CD14-positive monocyte (primary cell): ENCODE results near the gene TMEM175. TPM values are rescaled to one million over a fixed set of nuclear protein-coding genes. Genes with fewer than 3 reads are reported as not detected.

Experiments
- DNase-seq, 3 donors: peaks; one replicate each; pipeline ENCODE4 v3.0.0-alpha.2; 2011 to 2022
- H2AFZ ChIP-seq: 2 replicates; pipeline ENCODE4 v1.6.0; 2012; ENCODE audit warnings: mild to moderate bottlenecking, low read depth, low read length, inconsistent platforms; ENCODE audit not compliant: insufficient read depth, poor library complexity, severe bottlenecking
- H3K27ac ChIP-seq, 2 donors: 1 replicate in 1 of 2; 2 replicates in 1 of 2; pipeline ENCODE4 v1.5.1; 2012 to 2013; ENCODE audit warnings: low read length in 2 of 2, control low read depth in 1 of 2, inconsistent platforms in 1 of 2, low read depth in 1 of 2, mild to moderate bottlenecking in 1 of 2
- H3K27me3 ChIP-seq, 2 donors: one replicate each; pipeline versions ENCODE4 v1.6.0 to v1.6.1; 2011 to 2013; ENCODE audit warnings: low read length in 2 of 2; ENCODE audit not compliant: control insufficient read depth in 2 of 2, insufficient read depth in 2 of 2
- H3K36me3 ChIP-seq, 2 donors: replicated peaks in 1 of 2; 1 replicate in 1 of 2; 2 replicates in 1 of 2; pipeline versions ENCODE4 v1.5.1 to v1.6.1; 2012 to 2013; ENCODE audit warnings: low read length in 2 of 2, control low read depth in 1 of 2, inconsistent platforms in 1 of 2, mild to moderate bottlenecking in 1 of 2; ENCODE audit not compliant: insufficient read depth in 2 of 2, control insufficient read depth in 1 of 2
- H3K4me1 ChIP-seq, 2 donors: 1 replicate in 1 of 2; 2 replicates in 1 of 2; pipeline versions ENCODE4 v1.5.1 to v1.6.1; 2012 to 2013; ENCODE audit warnings: low read length in 2 of 2, control low read depth in 1 of 2, inconsistent platforms in 1 of 2, mild to moderate bottlenecking in 1 of 2, moderate library complexity in 1 of 2; ENCODE audit not compliant: insufficient read depth in 2 of 2, control insufficient read depth in 1 of 2
- H3K4me2 ChIP-seq: replicated peaks from 2 replicates; pipeline ENCODE3; 2012; ENCODE audit warnings: low read length, moderate library complexity, mild to moderate bottlenecking; ENCODE audit not compliant: poor library complexity, severe bottlenecking; ENCODE audit errors: extremely low read depth
- H3K4me3 ChIP-seq, 3 experiments: fragments of 200-600 bp in 1 of 3; sonication (generic) in 1 of 3; replicated peaks in 1 of 3; 1 replicate in 2 of 3; 2 replicates in 1 of 3; pipeline ENCODE4 v1.5.1; 2011 to 2013; ENCODE audit warnings: low read length in 3 of 3, mild to moderate bottlenecking in 3 of 3, control low read depth in 2 of 3, low read depth in 2 of 3, inconsistent platforms in 1 of 3, moderate library complexity in 1 of 3
- H3K79me2 ChIP-seq: 2 replicates; pipeline ENCODE4 v1.6.0; 2012; ENCODE audit warnings: mild to moderate bottlenecking, control low read depth, inconsistent platforms, low read length, moderate library complexity; ENCODE audit not compliant: insufficient read depth
- H3K9ac ChIP-seq: 2 replicates; pipeline ENCODE4 v1.6.0; 2017; ENCODE audit warnings: low read length, mild to moderate bottlenecking; ENCODE audit not compliant: insufficient read depth, poor library complexity, severe bottlenecking
- H3K9me3 ChIP-seq, 2 donors: replicated peaks in 1 of 2; 1 replicate in 1 of 2; 2 replicates in 1 of 2; pipeline versions ENCODE4 v1.5.1 to v1.6.1; 2012 to 2013; ENCODE audit warnings: low read length in 2 of 2, control low read depth in 1 of 2; ENCODE audit not compliant: control insufficient read depth in 1 of 2, insufficient read depth in 1 of 2
- H4K20me1 ChIP-seq: 2 replicates; pipeline ENCODE4 v1.6.0; 2012; ENCODE audit warnings: mild to moderate bottlenecking, low read length, control low read depth, moderate library complexity; ENCODE audit not compliant: insufficient read depth
- H3K27ac Mint-ChIP-seq, 7 donors: one replicate each; pipeline ENCODE4 v1.8.0; 2020; ENCODE audit warnings: mild to moderate bottlenecking in 7 of 7, mixed read lengths in 7 of 7, moderate library complexity in 6 of 7, inconsistent platforms in 2 of 7
- H3K27me3 Mint-ChIP-seq, 3 donors: one replicate each; pipeline ENCODE4 v1.8.0; 2021 to 2022; ENCODE audit warnings: low read depth in 3 of 3, mild to moderate bottlenecking in 3 of 3, mixed read lengths in 3 of 3, moderate library complexity in 3 of 3, inconsistent platforms in 1 of 3
- H3K36me3 Mint-ChIP-seq, 2 donors: one replicate each; pipeline ENCODE4 v1.8.0; 2020; ENCODE audit warnings: mixed read lengths in 2 of 2, inconsistent platforms in 1 of 2, mild to moderate bottlenecking in 1 of 2
- H3K4me1 Mint-ChIP-seq: one replicate; pipeline ENCODE4 v1.8.0; 2020; ENCODE audit warnings: mild to moderate bottlenecking, mixed read lengths
- H3K4me3 Mint-ChIP-seq, 2 donors: one replicate each; pipeline ENCODE4 v1.8.0; 2020; ENCODE audit warnings: mild to moderate bottlenecking in 2 of 2, mixed read lengths in 2 of 2, moderate library complexity in 1 of 2
- H3K9me3 Mint-ChIP-seq, 7 donors: one replicate each; pipeline ENCODE4 v1.8.0; 2020 to 2022; ENCODE audit warnings: mixed read lengths in 7 of 7, mild to moderate bottlenecking in 6 of 7, moderate library complexity in 6 of 7, inconsistent platforms in 2 of 7
- CTCF ChIP-seq: fragments of 200-600 bp; IDR thresholded peaks from one replicate; pipeline ENCODE4 v1.8.0; 2022; ENCODE audit warnings: antibody characterized with exemption, mild to moderate bottlenecking
- WGBS: methylation state at CpG from one replicate; pipeline ENCODE4 v1.1.5; 2013; ENCODE audit warnings: missing lambda C conversion rate; ENCODE audit not compliant: insufficient coverage; 5-methylcytosine and 5-hydroxymethylcytosine counted together
- intact Hi-C, 2 donors: fragments of 100-400 bp; cut with micrococcal nuclease; formaldehyde crosslinking; loops; one replicate each; pipeline versions ENCODE4 v1.15.0 to v1.15.1; 2023
- polyA plus RNA-seq, 3 donors: library from polyadenylated mRNA; depleted of rRNA in 1 of 3; unstranded in 2 of 3; stranded (reverse) in 1 of 3; fragments of 300-500 nt in 2 of 3; fragments of >200 nt in 1 of 3; fragmentation: Illumina TruSeq in 2 of 3; gene quantifications; 1 replicate in 2 of 3; 2 replicates in 1 of 3; pipeline ENCODE4 v1.2.3, GENCODE V29; 2012 to 2021

TMEM175 gene
- polyA plus RNA-seq, 3 donors: 18.9 to 216 (median 20.7) TPM

- H3K27ac Mint-ChIP-seq: no peak overlapping the region
- Histone ChIP-seq H3K4me1 (no peaks in the 10 kb centered on the region), H3K9ac (no peak overlapping the region), H3K4me3 (no peak overlapping the region), H3K9me3 (no peaks in the 10 kb centered on the region), H4K20me1 (peaks cover 22% of the 10 kb centered on the region), H3K36me3 (peaks cover 28 to 90% of the 10 kb centered on the region in 2 donors), H2AFZ (no peak overlapping the region), H3K4me2 (no peak overlapping the region), H3K79me2 (no peaks in the 10 kb centered on the region), H3K27ac (no peak overlapping the region), H3K27me3 (peaks cover 0 to 2% of the 10 kb centered on the region in 2 donors)
- DNase-seq: no peak
- H3K36me3 Mint-ChIP-seq: peaks cover 25 to 45% of the 10 kb centered on the region in 2 donors
- no peak for TF ChIP-seq CTCF
- no peaks in the 10 kb centered on the region for H3K9me3 Mint-ChIP-seq
- H3K4me1 Mint-ChIP-seq: no peaks in the 10 kb centered on the region
- H3K27me3 Mint-ChIP-seq: no peaks in the 10 kb centered on the region
- intact Hi-C loops: no loop called here
- no peak overlapping the region for H3K4me3 Mint-ChIP-seq
- WGBS: 94% methylated on average over 54 of the region's 54 CpGs
These were observed 30.3 kb downstream of the TMEM175 start for GRCh38 chr4:962231-963208.

GRCh38 chr4:963276-964225 lies 31.3 kb downstream of the TMEM175 start:
- no peaks in the 10 kb centered on the region for H3K4me1 Mint-ChIP-seq
- no peak overlapping the region for H3K4me3 Mint-ChIP-seq
- intact Hi-C loops: no loop called here
- no peaks in the 10 kb centered on the region for H3K9me3 Mint-ChIP-seq
- no peak for DNase-seq
- no peak for TF ChIP-seq CTCF
- peaks cover 0 to 8% of the 10 kb centered on the region in 2 donors for H3K27me3 ChIP-seq
- no peak overlapping the region for H3K27ac ChIP-seq
- 95% methylated on average over 28 of the region's 39 CpGs for WGBS
- H3K4me3 ChIP-seq: no peak overlapping the region
- H3K36me3 ChIP-seq: peaks cover 22 to 79% of the 10 kb centered on the region in 2 donors
- no peak overlapping the region for H2AFZ ChIP-seq
- no peak overlapping the region for H3K9ac ChIP-seq
- no peak overlapping the region for H3K4me2 ChIP-seq
- peaks cover 23% of the 10 kb centered on the region for H4K20me1 ChIP-seq
- no peaks in the 10 kb centered on the region for H3K4me1 ChIP-seq
- H3K9me3 ChIP-seq: no peaks in the 10 kb centered on the region
- H3K79me2 ChIP-seq: no peaks in the 10 kb centered on the region
- H3K27me3 Mint-ChIP-seq: peaks cover 2 to 6% (median 2%) of the 10 kb centered on the region in 3 donors
- H3K36me3 Mint-ChIP-seq: peaks cover 17 to 35% of the 10 kb centered on the region in 2 donors
- peak overlapping the region in 2 of 7 donors; percentile 14 to 57 for H3K27ac Mint-ChIP-seq
